Measurements from ENCODE around the gene GCK. TPM values are rescaled to one million over a fixed set of nuclear protein-coding genes. Genes with fewer than 3 reads are reported as not detected.

GCK gene
- total RNA-seq, result 1.4 TPM
- 2.1 TPM for polyA plus RNA-seq

GRCh38 chr7:44189286-44189992 lies at the start of gene GCK:
Gene GCK, minus strand, starts transcription at chr7:44189439. Its CDS starts 486 bp downstream, at chr7:44188953.
- Histone ChIP-seq H3K4me1 (ENCODE audit: insufficient read depth) (no peaks in the 10 kb centered on the region), H3K27ac (ENCODE audit: low read depth) (no peak within 1 kb of the TSS), H3K4me3 (ENCODE audit: low read depth, low read length) (no peak within 1 kb of the TSS), H3K36me3 (ENCODE audit: insufficient read depth) (no peaks in the 10 kb centered on the region)
- 81% methylated on average over 11 of the region's 11 CpGs for WGBS
- DNase-seq (ENCODE audit: extremely low spot score), result no peak

GRCh38 chr7:44238116-44238695 lies 49.0 kb upstream of the GCK start:
- DNase-seq (ENCODE audit: extremely low spot score), result no peak
- H3K4me3 ChIP-seq (ENCODE audit: low read depth, low read length), result no peak overlapping the region
- WGBS, result 79% methylated on average over 17 of the region's 17 CpGs

GRCh38 chr7:44237696-44238095 lies 48.5 kb upstream of the GCK start:
- no peak overlapping the region for H3K27ac ChIP-seq (ENCODE audit: low read depth)
- DNase-seq (ENCODE audit: extremely low spot score), result no peak
- no peaks in the 10 kb centered on the region for H3K4me1 ChIP-seq (ENCODE audit: insufficient read depth)
- whole genome bisulfite sequencing, result 91% methylated on average over 10 of the region's 10 CpGs
- H3K36me3 ChIP-seq (ENCODE audit: insufficient read depth), result no peaks in the 10 kb centered on the region
- no peak overlapping the region for H3K4me3 ChIP-seq (ENCODE audit: low read depth, low read length)

More at GRCh38 chr7:44238116-44238695, 49.0 kb upstream of the GCK start:
- Histone ChIP-seq H3K4me1 (ENCODE audit: insufficient read depth) (no peaks in the 10 kb centered on the region), H3K27ac (ENCODE audit: low read depth) (no peak overlapping the region), H3K36me3 (ENCODE audit: insufficient read depth) (no peaks in the 10 kb centered on the region)

GRCh38 chr7:44236333-44236728 lies 47.1 kb upstream of the GCK start:
- no peaks in the 10 kb centered on the region for H3K4me1 ChIP-seq (ENCODE audit: insufficient read depth)
- H3K4me3 ChIP-seq (ENCODE audit: low read depth, low read length), result no peak overlapping the region
- no peaks in the 10 kb centered on the region for H3K36me3 ChIP-seq (ENCODE audit: insufficient read depth)
- H3K27ac ChIP-seq (ENCODE audit: low read depth), result no peak overlapping the region
- WGBS, result 58% methylated on average over 4 of the region's 4 CpGs
- no peak for DNase-seq (ENCODE audit: extremely low spot score)

- WGBS, result 63% methylated on average over 22 of the region's 22 CpGs
- no peak overlapping the region for H3K27ac ChIP-seq (ENCODE audit: low read depth)
- H3K4me3 ChIP-seq (ENCODE audit: low read depth, low read length), result no peak overlapping the region
- H3K4me1 ChIP-seq (ENCODE audit: insufficient read depth), result no peaks in the 10 kb centered on the region
- no peaks in the 10 kb centered on the region for H3K36me3 ChIP-seq (ENCODE audit: insufficient read depth)
- no peak for DNase-seq (ENCODE audit: extremely low spot score)
These were observed 46.5 kb upstream of the GCK start for GRCh38 chr7:44235582-44236332.

GRCh38 chr7:44235066-44235465 lies 45.8 kb upstream of the GCK start:
- Histone ChIP-seq H3K27ac (ENCODE audit: low read depth) (no peak overlapping the region), H3K36me3 (ENCODE audit: insufficient read depth) (no peaks in the 10 kb centered on the region), H3K4me3 (ENCODE audit: low read depth, low read length) (no peak overlapping the region), H3K4me1 (ENCODE audit: insufficient read depth) (no peaks in the 10 kb centered on the region)
- WGBS, result 91% methylated on average over 8 of the region's 8 CpGs
- no peak for DNase-seq (ENCODE audit: extremely low spot score)

- no peak overlapping the region for H3K4me3 ChIP-seq (ENCODE audit: low read depth, low read length)
- no peak overlapping the region for H3K27ac ChIP-seq (ENCODE audit: low read depth)
- DNase-seq (ENCODE audit: extremely low spot score), result no peak
- no peaks in the 10 kb centered on the region for H3K36me3 ChIP-seq (ENCODE audit: insufficient read depth)
- H3K4me1 ChIP-seq (ENCODE audit: insufficient read depth), result no peaks in the 10 kb centered on the region
- WGBS, result 74% methylated on average over 22 of the region's 22 CpGs
These were observed 43.9 kb upstream of the GCK start for GRCh38 chr7:44232901-44233715.

GRCh38 chr7:44232396-44232795 lies 43.2 kb upstream of the GCK start:
- Histone ChIP-seq H3K27ac (ENCODE audit: low read depth) (no peak overlapping the region), H3K4me1 (ENCODE audit: insufficient read depth) (no peaks in the 10 kb centered on the region), H3K4me3 (ENCODE audit: low read depth, low read length) (no peak overlapping the region), H3K36me3 (ENCODE audit: insufficient read depth) (no peaks in the 10 kb centered on the region)
- WGBS, result 84% methylated on average over 13 of the region's 13 CpGs
- no peak for DNase-seq (ENCODE audit: extremely low spot score)

- Histone ChIP-seq H3K36me3 (ENCODE audit: insufficient read depth) (no peaks in the 10 kb centered on the region), H3K4me1 (ENCODE audit: insufficient read depth) (no peaks in the 10 kb centered on the region), H3K27ac (ENCODE audit: low read depth) (no peak overlapping the region), H3K4me3 (ENCODE audit: low read depth, low read length) (no peak overlapping the region)
- no peak for DNase-seq (ENCODE audit: extremely low spot score)
- 87% methylated on average over 12 of the region's 12 CpGs for WGBS
These were observed 41.8 kb upstream of the GCK start for GRCh38 chr7:44231088-44231487.

GRCh38 chr7:44230286-44230685 lies 41.0 kb upstream of the GCK start:
- no peak overlapping the region for H3K4me3 ChIP-seq (ENCODE audit: low read depth, low read length)
- WGBS, result 80% methylated on average over 7 of the region's 7 CpGs
- H3K27ac ChIP-seq (ENCODE audit: low read depth), result no peak overlapping the region
- DNase-seq (ENCODE audit: extremely low spot score), result no peak
- no peaks in the 10 kb centered on the region for H3K36me3 ChIP-seq (ENCODE audit: insufficient read depth)
- H3K4me1 ChIP-seq (ENCODE audit: insufficient read depth), result no peaks in the 10 kb centered on the region

- 77% methylated on average over 11 of the region's 11 CpGs for WGBS
- no peak overlapping the region for H3K27ac ChIP-seq (ENCODE audit: low read depth)
- no peak for DNase-seq (ENCODE audit: extremely low spot score)
- no peak overlapping the region for H3K4me3 ChIP-seq (ENCODE audit: low read depth, low read length)
- H3K4me1 ChIP-seq (ENCODE audit: insufficient read depth), result no peaks in the 10 kb centered on the region
- no peaks in the 10 kb centered on the region for H3K36me3 ChIP-seq (ENCODE audit: insufficient read depth)
These were observed 40.4 kb upstream of the GCK start for GRCh38 chr7:44229546-44230105.

GRCh38 chr7:44228571-44229350 lies 39.5 kb upstream of the GCK start:
- WGBS, result 79% methylated on average over 29 of the region's 29 CpGs
- no peak for DNase-seq (ENCODE audit: extremely low spot score)
- Histone ChIP-seq H3K36me3 (ENCODE audit: insufficient read depth) (no peaks in the 10 kb centered on the region), H3K4me1 (ENCODE audit: insufficient read depth) (no peaks in the 10 kb centered on the region), H3K27ac (ENCODE audit: low read depth) (no peak overlapping the region), H3K4me3 (ENCODE audit: low read depth, low read length) (no peak overlapping the region)

Measured in urinary bladder (tissue), 4 donors.